ENCODE data around the gene C9. TPM values are rescaled to one million over a fixed set of nuclear protein-coding genes. Genes with fewer than 3 reads are reported as not detected.
"Not testable (repeated sequence)": the region's sequence is repeated elsewhere in the genome, so short reads cannot be mapped to it uniquely, and the experiment has no call there.

Gene C9
- total RNA-seq, 1 donor from 2014 or later = not detected

DNA sequence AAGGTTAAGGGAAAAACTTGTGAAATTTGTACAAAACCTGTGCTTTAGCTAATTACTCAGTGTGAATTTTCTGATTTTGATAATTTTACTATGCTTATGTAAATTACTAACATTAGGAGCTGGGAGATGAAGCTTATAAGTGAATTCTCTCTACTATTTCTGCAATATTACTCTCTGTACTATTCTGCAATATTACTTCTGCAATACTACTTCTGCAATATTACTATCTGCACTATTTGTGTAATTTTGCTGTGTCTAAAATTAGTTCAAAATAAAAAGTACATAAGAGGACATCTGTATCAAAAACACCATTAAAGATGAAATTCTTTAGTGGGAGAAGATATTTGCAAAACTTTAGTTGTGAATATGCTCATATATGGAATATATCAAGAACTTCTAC is 62.9 kb downstream of the C9 start:
- Mint-ChIP-seq H3K36me3 (ENCODE audit: low read depth) (no peaks in the 10 kb centered on the region), H3K9me3 (peaks cover 10% of the 10 kb centered on the region), H3K4me3 (no peak overlapping the region), H3K4me1 (ENCODE audit: low read depth) (no peaks in the 10 kb centered on the region), H3K27me3 (ENCODE audit: insufficient read depth) (peaks cover 7% of the 10 kb centered on the region), H3K27ac (no peak overlapping the region)
- DNase-seq (ENCODE audit: low spot score) = no peak
- intact Hi-C loops (cut with micrococcal nuclease) = no loop called here

DNA sequence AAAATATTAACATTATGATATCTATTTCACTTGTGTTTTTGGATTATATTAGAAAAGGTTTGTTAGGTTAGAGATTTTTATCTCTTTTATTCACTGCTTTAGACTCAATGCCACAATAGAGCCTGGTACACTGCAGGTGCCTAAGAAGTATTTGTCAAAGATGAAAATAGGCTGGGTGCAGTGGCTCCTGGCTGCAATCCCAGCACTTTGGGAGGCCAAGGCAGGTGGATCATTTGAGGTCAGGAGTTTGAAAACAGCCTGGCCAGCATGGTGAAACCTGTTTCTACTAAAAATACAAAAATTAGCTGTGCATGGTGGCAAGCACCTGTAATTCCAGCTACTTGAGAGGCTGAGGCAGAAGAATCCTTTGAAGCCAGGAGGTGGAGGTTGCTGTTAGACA is 64.3 kb downstream of the C9 start:
- intact Hi-C loops (cut with micrococcal nuclease) = no loop called here
- Mint-ChIP-seq H3K4me3 (no peak overlapping the region), H3K27ac (no peak overlapping the region), H3K4me1 (ENCODE audit: low read depth) (no peaks in the 10 kb centered on the region), H3K9me3 (peaks cover 10% of the 10 kb centered on the region), H3K36me3 (ENCODE audit: low read depth) (no peaks in the 10 kb centered on the region), H3K27me3 (ENCODE audit: insufficient read depth) (peaks cover 7% of the 10 kb centered on the region)
- no peak for DNase-seq (ENCODE audit: low spot score)

DNA sequence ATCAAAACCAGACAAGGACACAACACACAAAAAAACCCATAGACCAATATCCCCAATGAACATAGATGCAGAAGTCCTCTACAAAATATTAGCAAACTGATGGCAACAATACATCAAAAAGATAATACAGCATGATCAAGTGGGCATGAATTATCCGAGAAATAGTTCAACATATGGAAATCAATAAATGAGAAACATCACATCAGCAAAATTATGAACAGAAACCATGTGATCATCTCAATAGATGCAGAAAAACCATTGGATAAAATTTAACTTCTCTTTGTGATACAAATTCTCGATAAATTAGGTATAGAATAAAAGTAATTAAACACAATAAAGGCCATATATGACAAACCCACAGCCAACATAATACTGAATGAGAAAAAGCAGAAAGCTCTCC is 69.6 kb downstream of the C9 start:
- Mint-ChIP-seq H3K4me3 (no peak overlapping the region), H3K4me1 (ENCODE audit: low read depth) (no peaks in the 10 kb centered on the region), H3K9me3 (peaks cover 14% of the 10 kb centered on the region), H3K27ac (no peak overlapping the region), H3K36me3 (ENCODE audit: low read depth) (no peaks in the 10 kb centered on the region), H3K27me3 (ENCODE audit: insufficient read depth) (peaks cover 18% of the 10 kb centered on the region)
- intact Hi-C loops (cut with micrococcal nuclease) = no loop called here
- no peak for DNase-seq (ENCODE audit: low spot score)

DNA sequence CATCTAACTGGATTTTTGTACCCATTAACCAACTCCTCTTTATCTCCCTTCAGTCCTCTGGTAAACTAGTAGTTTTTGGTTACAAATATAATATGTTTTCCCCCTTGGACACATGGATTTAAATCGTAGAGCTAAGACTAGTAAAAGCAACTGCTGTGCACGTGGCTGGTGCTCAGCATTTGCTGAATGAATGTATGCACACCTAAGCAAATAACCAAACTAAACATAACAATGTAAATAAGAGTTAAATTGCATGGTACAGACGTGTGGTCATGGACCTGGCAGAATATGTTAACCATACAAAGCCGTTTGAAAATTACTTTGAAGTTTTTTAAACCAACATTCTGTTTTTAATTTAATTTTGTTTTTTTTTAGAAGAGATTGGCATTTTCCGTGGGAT is 79.7 kb downstream of the C9 start:
- Mint-ChIP-seq H3K27me3 (ENCODE audit: insufficient read depth) (peaks cover 16% of the 10 kb centered on the region), H3K36me3 (ENCODE audit: low read depth) (peaks cover 9% of the 10 kb centered on the region), H3K4me3 (no peak overlapping the region), H3K9me3 (peaks cover 9% of the 10 kb centered on the region), H3K4me1 (ENCODE audit: low read depth) (peaks cover 22% of the 10 kb centered on the region), H3K27ac (no peak overlapping the region)
- DNase-seq (ENCODE audit: low spot score) = no peak
- intact Hi-C loops (cut with micrococcal nuclease) = no loop called here

DNA sequence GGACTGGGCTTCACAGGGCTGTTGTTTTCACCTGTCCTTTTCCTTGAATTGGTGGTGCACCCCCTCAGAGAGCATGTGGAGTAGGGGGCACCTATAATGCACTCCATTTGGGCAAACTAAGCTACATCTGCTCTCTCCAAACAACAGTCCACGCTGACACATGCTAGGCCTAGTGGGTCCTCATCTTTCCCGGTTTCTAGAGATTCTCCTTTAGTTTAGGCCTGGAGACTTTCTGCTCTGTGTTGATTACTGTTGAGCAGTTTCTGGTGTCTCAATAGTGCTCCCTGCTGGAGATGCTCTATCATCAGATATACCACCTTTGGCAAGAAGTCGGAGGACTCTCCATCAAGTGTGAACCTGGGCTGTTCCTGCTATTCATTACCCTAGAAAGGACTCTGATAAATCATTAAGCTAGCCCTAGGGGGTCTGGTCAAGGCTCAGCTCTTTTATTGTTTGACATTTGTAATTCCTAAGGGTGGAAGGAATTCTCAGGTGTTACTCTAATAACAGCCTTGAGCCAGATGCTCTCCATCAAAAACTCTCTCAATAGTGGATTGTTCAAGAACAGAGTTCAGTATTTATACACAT is 81.0 kb downstream of the C9 start:
- DNase-seq (ENCODE audit: low spot score) = peak; percentile 54
- H3K4me3 Mint-ChIP-seq = no peak overlapping the region
- intact Hi-C loops (cut with micrococcal nuclease) = loop anchor here (1.0 to 2.0 kb wide), 6 partner anchors 66 to 289 kb away; partner anchors contain the start of gene RICTOR
- peaks cover 12% of the 10 kb centered on the region for H3K27me3 Mint-ChIP-seq (ENCODE audit: insufficient read depth)
- H3K36me3 Mint-ChIP-seq (ENCODE audit: low read depth) = peaks cover 14% of the 10 kb centered on the region
- H3K9me3 Mint-ChIP-seq = peaks cover 21% of the 10 kb centered on the region
- no peak overlapping the region for H3K27ac Mint-ChIP-seq
- H3K4me1 Mint-ChIP-seq (ENCODE audit: low read depth) = peaks cover 22% of the 10 kb centered on the region

DNA sequence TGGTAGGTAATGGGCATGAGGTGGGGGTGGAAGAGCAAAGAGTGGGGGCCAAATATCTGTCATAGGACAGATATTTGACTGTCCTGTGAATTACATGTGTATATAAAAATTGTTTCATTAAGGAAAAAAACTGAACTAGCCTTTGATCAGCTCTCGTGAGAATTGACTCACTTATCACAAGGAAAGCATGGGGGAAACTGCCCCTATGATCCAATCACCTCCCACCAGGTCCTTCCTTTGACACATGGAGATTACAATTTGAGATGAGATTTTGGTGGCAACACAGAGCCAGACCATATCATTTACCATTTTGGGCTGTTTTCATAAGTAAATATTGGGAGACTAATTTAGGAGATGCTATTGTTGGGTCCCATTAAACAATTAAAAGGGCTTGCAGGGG is 81.7 kb downstream of the C9 start:
- H3K36me3 Mint-ChIP-seq (ENCODE audit: low read depth) = peaks cover 14% of the 10 kb centered on the region
- peaks cover 11% of the 10 kb centered on the region for H3K27me3 Mint-ChIP-seq (ENCODE audit: insufficient read depth)
- H3K9me3 Mint-ChIP-seq = peaks cover 24% of the 10 kb centered on the region
- peaks cover 22% of the 10 kb centered on the region for H3K4me1 Mint-ChIP-seq (ENCODE audit: low read depth)
- H3K27ac Mint-ChIP-seq = no peak overlapping the region
- DNase-seq (ENCODE audit: low spot score) = no peak
- no peak overlapping the region for H3K4me3 Mint-ChIP-seq
- intact Hi-C loops (cut with micrococcal nuclease) = loop anchor here (2.0 kb wide), 1 partner anchor 208 kb away; the partner anchor contains the start of gene RICTOR

DNA sequence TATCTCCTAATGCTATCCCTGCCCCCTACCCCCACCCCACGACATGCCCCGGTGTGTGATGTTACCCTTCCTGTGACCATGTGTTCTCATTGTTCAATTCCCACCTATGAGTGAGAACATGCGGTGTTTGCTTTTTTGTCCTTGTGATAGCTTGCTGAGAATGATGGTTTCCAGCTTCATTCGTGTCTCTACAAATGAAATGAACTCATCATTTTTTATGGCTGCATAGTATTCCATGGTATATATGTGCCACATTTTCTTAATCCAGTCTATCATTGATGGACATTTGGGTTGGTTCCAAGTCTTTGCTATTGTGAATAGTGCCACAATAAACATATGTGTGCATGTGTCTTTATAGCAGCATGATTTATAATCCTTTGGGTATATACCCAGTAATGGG is 88.4 kb downstream of the C9 start:
- intact Hi-C loops (cut with micrococcal nuclease) = loop anchor here (1.0 to 2.0 kb wide), 2 partner anchors 20 to 59 kb away; no protein-coding TSS in a partner anchor
- peaks cover 35% of the 10 kb centered on the region for H3K4me1 Mint-ChIP-seq (ENCODE audit: low read depth)
- H3K36me3 Mint-ChIP-seq (ENCODE audit: low read depth) = peaks cover 15% of the 10 kb centered on the region
- H3K9me3 Mint-ChIP-seq = peaks cover 24% of the 10 kb centered on the region
- DNase-seq (ENCODE audit: low spot score); H3K27me3 Mint-ChIP-seq (ENCODE audit: insufficient read depth): not testable (repeated sequence)
- peak overlapping the region; percentile 54 for H3K4me3 Mint-ChIP-seq
- H3K27ac Mint-ChIP-seq = peak overlapping the region; percentile 73

DNA sequence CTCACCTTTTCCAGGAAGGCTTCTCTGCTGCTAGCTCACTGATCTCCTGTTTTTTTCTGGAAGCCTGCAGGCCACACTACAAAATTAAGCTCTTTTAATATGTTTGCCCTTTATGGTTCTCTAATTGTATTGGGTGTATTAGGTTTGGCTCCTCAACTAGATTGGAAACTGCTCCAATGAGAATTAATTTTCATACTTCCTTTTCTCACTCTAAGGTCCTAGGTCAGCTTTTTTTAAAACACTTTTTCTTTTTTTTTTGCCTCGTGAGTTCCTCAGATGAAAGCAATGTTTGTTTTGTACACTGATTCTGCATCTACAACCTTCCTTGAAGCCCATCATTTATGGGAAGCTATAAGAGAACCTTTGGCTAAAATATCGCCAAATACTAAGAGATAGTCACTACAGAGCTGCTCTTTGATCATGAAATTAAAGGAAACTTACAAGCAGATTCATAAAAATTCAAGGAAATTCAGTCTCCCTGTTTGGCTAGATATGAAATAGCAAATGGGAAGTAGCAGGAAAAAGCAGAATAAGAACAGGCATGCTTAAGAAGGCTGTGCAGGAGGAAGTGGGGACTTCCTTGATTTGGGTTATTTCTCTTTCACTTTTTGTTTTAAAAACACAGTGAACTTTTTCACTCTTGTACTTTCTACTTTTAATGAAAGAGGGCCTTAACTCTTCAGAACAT is 89.8 kb downstream of the C9 start:
- intact Hi-C loops (cut with micrococcal nuclease) = loop anchor here (1.0 to 2.0 kb wide), 3 partner anchors 8 to 58 kb away; no protein-coding TSS in a partner anchor
- peak overlapping the region; percentile 95 for H3K27ac Mint-ChIP-seq

DNA sequence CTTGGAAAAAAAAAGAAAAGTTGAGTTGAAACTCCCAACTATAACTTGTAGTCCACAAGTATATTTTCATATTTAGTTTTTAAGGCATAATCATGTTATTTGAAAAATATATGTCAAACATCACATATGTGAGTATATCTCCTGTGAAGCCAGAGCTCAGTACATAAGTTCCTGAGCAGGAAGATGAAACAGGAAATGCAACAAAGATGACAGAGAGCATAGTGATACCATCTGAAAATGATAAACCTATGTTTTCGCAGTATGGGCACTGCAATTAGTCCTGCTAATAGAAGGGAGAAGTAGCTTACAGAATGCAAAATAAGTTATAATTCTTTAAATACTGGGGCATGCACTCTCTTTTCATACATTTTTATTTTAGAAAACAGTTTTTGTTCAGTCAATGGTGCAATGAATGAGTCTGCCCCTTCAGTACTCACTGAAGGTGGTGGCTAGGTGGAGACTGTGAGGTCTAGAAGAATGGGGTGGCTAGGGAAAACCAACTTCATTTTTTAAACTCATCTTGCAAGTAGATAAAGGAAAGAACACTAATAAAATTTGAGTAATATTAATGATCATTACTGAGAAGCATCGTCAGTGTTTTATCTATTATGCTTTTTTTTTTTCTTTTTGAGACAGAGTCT is 90.9 kb downstream of the C9 start:
- Mint-ChIP-seq H3K27ac (peak overlapping the region; percentile 71), H3K4me3 (peak overlapping the region; percentile 17)
- DNase-seq (ENCODE audit: low spot score) = no peak

More for the DNA sequence above, 89.8 kb downstream of the C9 start:
- Mint-ChIP-seq H3K4me1 (ENCODE audit: low read depth) (peaks cover 41% of the 10 kb centered on the region), H3K9me3 (peaks cover 15% of the 10 kb centered on the region), H3K4me3 (peak overlapping the region; percentile 82), H3K36me3 (ENCODE audit: low read depth) (peaks cover 8% of the 10 kb centered on the region), H3K27me3 (ENCODE audit: insufficient read depth) (no peaks in the 10 kb centered on the region)
- no peak for DNase-seq (ENCODE audit: low spot score)

DNA sequence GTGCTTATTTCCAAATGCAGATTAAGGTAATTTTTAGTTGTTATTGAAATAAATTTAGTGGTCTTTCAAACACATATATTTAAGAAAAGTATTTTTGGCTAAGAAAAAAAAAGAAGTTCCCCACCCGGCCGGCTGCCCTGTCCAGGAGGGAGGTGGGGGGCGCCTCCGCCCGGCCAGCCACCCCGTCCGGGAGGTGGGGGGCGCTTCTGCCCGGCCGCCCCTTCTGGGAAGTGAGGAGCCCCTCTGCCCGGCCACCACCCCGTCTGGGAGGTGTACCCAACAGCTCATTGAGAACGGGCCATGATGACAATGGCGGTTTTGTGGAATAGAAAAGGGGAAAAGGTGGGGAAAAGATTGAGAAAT is 91.4 kb downstream of the C9 start:
- intact Hi-C loops (cut with micrococcal nuclease); H3K27me3 Mint-ChIP-seq (ENCODE audit: insufficient read depth): not testable (repeated sequence)
- H3K27ac Mint-ChIP-seq = peak overlapping the region; percentile 40

More for the DNA sequence above, 90.9 kb downstream of the C9 start:
- Mint-ChIP-seq H3K27me3 (ENCODE audit: insufficient read depth) (peaks cover 1% of the 10 kb centered on the region), H3K9me3 (peaks cover 4% of the 10 kb centered on the region), H3K4me1 (ENCODE audit: low read depth) (peaks cover 41% of the 10 kb centered on the region), H3K36me3 (ENCODE audit: low read depth) (peaks cover 5% of the 10 kb centered on the region)
- intact Hi-C loops (cut with micrococcal nuclease) = no loop called here

DNA sequence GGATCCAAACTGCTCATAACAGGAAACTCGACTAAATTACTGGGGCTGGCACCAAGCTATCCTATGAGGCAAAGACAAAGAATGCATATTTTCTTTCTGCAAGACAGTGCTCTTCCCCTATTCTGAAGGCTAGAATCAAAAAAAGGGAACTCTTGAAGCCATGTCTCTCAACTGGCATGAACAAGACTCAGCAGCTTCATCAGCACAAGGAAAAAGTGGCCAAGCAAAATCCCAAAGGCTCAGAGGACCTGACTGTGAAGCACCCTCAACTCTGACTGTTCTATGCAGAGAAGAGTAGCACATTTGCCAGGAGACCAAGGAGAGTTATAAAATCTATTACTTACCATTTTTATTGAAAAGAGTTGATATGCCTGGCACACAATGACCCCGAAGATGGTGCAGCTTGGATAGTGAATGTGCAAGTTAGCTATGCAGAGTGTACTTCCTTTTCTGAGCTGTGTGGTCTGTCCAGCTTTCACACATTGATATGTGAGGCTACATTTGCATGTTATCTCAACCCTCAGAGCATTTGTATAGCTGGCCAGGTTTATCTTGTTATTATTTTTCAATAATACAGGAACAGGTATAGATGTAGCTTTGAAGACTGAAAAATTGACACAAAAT is 94.0 kb downstream of the C9 start:
- no peak overlapping the region for H3K4me3 Mint-ChIP-seq
- H3K4me1 Mint-ChIP-seq (ENCODE audit: low read depth) = peaks cover 54% of the 10 kb centered on the region
- intact Hi-C loops (cut with micrococcal nuclease) = no loop called here
- H3K36me3 Mint-ChIP-seq (ENCODE audit: low read depth) = peaks cover 2% of the 10 kb centered on the region
- no peak for DNase-seq (ENCODE audit: low spot score)
- no peaks in the 10 kb centered on the region for H3K9me3 Mint-ChIP-seq
- no peak overlapping the region for H3K27ac Mint-ChIP-seq
- H3K27me3 Mint-ChIP-seq (ENCODE audit: insufficient read depth) = peaks cover 1% of the 10 kb centered on the region

More for the DNA sequence above, 91.4 kb downstream of the C9 start:
- H3K4me3 Mint-ChIP-seq; H3K36me3 Mint-ChIP-seq (ENCODE audit: low read depth); DNase-seq (ENCODE audit: low spot score); H3K9me3 Mint-ChIP-seq: not testable (repeated sequence)
- peaks cover 41% of the 10 kb centered on the region for H3K4me1 Mint-ChIP-seq (ENCODE audit: low read depth)

DNA sequence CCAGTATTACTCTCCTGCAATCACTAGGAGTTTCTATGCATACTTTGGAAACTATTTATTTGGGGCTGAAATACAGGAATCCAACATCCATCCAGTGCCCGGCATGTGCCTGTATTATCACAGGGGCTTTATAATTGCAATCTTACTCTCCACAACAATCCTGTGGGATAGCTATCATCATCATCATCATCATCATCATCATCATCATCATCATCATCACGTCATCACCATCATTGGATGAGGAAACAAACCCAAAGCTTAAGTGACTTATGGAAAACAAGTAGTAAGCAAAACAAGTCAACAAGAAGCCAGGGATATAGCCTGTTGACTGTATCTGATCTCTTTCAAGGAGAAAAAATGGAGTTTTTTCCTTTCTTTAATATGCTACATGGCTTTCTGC is 97.1 kb downstream of the C9 start:
- Mint-ChIP-seq H3K9me3 (no peaks in the 10 kb centered on the region), H3K27ac (no peak overlapping the region), H3K4me1 (ENCODE audit: low read depth) (peaks cover 45% of the 10 kb centered on the region), H3K27me3 (ENCODE audit: insufficient read depth) (peaks cover 1% of the 10 kb centered on the region), H3K4me3 (no peak overlapping the region), H3K36me3 (ENCODE audit: low read depth) (peaks cover 9% of the 10 kb centered on the region)
- intact Hi-C loops (cut with micrococcal nuclease) = no loop called here
- DNase-seq (ENCODE audit: low spot score) = no peak

DNA sequence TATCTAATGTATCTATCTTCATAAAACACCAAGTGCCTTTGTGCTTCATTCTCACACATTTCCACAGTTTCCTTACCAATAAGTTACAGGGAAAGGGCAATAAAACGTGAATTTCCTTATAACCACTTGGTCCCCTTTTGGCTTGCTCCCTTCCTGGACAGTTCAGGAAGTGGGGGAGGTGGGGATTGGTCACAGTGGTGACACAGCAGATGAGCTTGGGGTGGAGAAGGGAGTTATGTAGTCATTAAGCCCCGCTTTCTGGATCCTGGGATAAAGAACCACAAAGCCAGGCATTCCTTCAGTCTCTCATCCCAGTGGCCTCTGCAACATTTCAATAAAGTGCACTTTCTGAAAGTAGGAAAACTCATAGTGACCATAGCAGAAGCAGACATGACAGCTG is 97.9 kb downstream of the C9 start:
- no peaks in the 10 kb centered on the region for H3K9me3 Mint-ChIP-seq
- intact Hi-C loops (cut with micrococcal nuclease) = loop anchor here (1.0 kb wide), 1 partner anchor 8 kb away; no protein-coding TSS in a partner anchor
- H3K4me3 Mint-ChIP-seq = no peak overlapping the region
- H3K27ac Mint-ChIP-seq = no peak overlapping the region
- H3K36me3 Mint-ChIP-seq (ENCODE audit: low read depth) = peaks cover 9% of the 10 kb centered on the region
- peaks cover 1% of the 10 kb centered on the region for H3K27me3 Mint-ChIP-seq (ENCODE audit: insufficient read depth)
- peaks cover 38% of the 10 kb centered on the region for H3K4me1 Mint-ChIP-seq (ENCODE audit: low read depth)
- no peak for DNase-seq (ENCODE audit: low spot score)

Measured in activated T-helper 1 cell treated with anti-CD3 and anti-CD28 coated beads, Interleukin-12 subunit alpha, Interleukin-12 subunit beta, Interleukin-2, Interleukin-4 antibody, amounts not matched to agents 30 ng/mL and 10 ng/mL and 1 ng/mL, durations not matched to agents 14 hours and 24 hours and 36 hours (primary cell).